HCT116 (cell line): ENCODE measurements around the gene ARF1. TPM values are rescaled to one million over a fixed set of nuclear protein-coding genes. Genes with fewer than 3 reads are reported as not detected.

ENCODE experiments used
- ATAC-seq: fragments of 200-7000 bp; cut with Tn5 transposase; 2 replicates; pipeline ENCODE4 v1.9.1; 2020; ENCODE audit warnings: mild to moderate bottlenecking, moderate library complexity
- BruUV-seq: library from RNA; stranded (reverse); fragments of 400-500 nt; replicated peaks from 2 replicates; lab custom pipeline; 2021; lab: Mats Ljungman, UMichigan
- CTCF ChIA-PET: fragments of 300-600 bp; sonication (Branson Sonifier 250); formaldehyde crosslinking; loops from one replicate; lab custom pipeline; 2021; ENCODE audit warnings: antibody characterized with exemption; lab: Charles Lee
- POLR2A ChIA-PET: fragments of 300-600, 350-600 bp; sonication (Branson Sonifier 250); formaldehyde crosslinking; loops from one replicate; lab custom pipeline; 2021; ENCODE audit warnings: antibody characterized with exemption; lab: Charles Lee
- RAD21 ChIA-PET, 2 experiments: fragments of 300-600 bp; sonication (Branson Sonifier 250); formaldehyde crosslinking; loops; one replicate each; lab custom pipeline; 2023; ENCODE audit warnings: low total read pairs in 2 of 2; ENCODE audit not compliant: uncharacterized antibody in 2 of 2, unreplicated experiment in 2 of 2, low non-redundant PET in 1 of 2; lab: Charles Lee
- DNase-seq: peaks from one replicate; pipeline ENCODE4 v3.0.0-alpha.2; 2010; ENCODE audit warnings: low read depth, low spot score
- H2AFZ ChIP-seq: fragments of 200-600 bp; shearing (Covaris generic), sonication (generic); 2 replicates; pipeline ENCODE4 v1.6.1; 2017; ENCODE audit warnings: low read depth, mixed run types, mixed read lengths, antibody characterized with exemption, low read length; ENCODE audit not compliant: poor library complexity, severe bottlenecking
- H3K27ac ChIP-seq: 2 replicates; pipeline ENCODE4 v1.5.1; 2012; ENCODE audit warnings: low read depth, low read length
- H3K27me3 ChIP-seq: fragments of 200-600 bp; sonication (generic); 2 replicates; pipeline ENCODE4 v1.6.1; 2016; ENCODE audit warnings: mixed run types, low read length, mixed read lengths; ENCODE audit not compliant: insufficient read depth
- H3K36me3 ChIP-seq, 2 experiments: fragments of 200-500 bp in 1 of 2; fragments of 200-600 bp in 1 of 2; sonication (Bioruptor generic) in 1 of 2; sonication (generic) in 1 of 2; 2 replicates each; pipeline versions ENCODE4 v1.5.1 to v1.6.1; 2014 to 2016; ENCODE audit warnings: low read length in 2 of 2, inconsistent platforms in 1 of 2, mixed read lengths in 1 of 2, mixed run types in 1 of 2; ENCODE audit not compliant: insufficient read depth in 2 of 2, control insufficient read depth in 1 of 2
- H3K4me1 ChIP-seq, 2 experiments: fragments of 200-600 bp in 1 of 2; sonication (generic) in 1 of 2; 2 replicates each; pipeline versions ENCODE4 v1.5.1 to v1.6.1; 2012 to 2017; ENCODE audit warnings: low read length in 2 of 2, inconsistent platforms in 1 of 2, mild to moderate bottlenecking in 1 of 2, mixed read lengths in 1 of 2, mixed run types in 1 of 2, moderate library complexity in 1 of 2; ENCODE audit not compliant: insufficient read depth in 2 of 2, control insufficient read depth in 1 of 2
- H3K4me2 ChIP-seq: fragments of 200-600 bp; sonication (generic); 2 replicates; pipeline ENCODE4 v1.6.1; 2017; ENCODE audit warnings: mixed run types, low read length, mixed read lengths
- H3K4me3 ChIP-seq, 2 experiments: fragments of 200-600 bp in 1 of 2; sonication (generic) in 1 of 2; replicated peaks in 1 of 2; 2 replicates each; pipeline ENCODE4 v1.5.1; 2011 to 2016; ENCODE audit warnings: low read length in 2 of 2, control low read depth in 1 of 2, low read depth in 1 of 2, mild to moderate bottlenecking in 1 of 2, mixed read lengths in 1 of 2, mixed run types in 1 of 2
- H3K79me2 ChIP-seq: fragments of 200-600 bp; sonication (generic); 2 replicates; pipeline ENCODE4 v1.6.1; 2017; ENCODE audit warnings: mild to moderate bottlenecking, mixed run types, low read length, moderate library complexity, mixed read lengths; ENCODE audit not compliant: insufficient read depth
- H3K9ac ChIP-seq: fragments of 200-600 bp; sonication (generic); 2 replicates; pipeline ENCODE4 v1.6.1; 2016; ENCODE audit warnings: low read length, mixed read lengths
- H3K9me2 ChIP-seq: fragments of 200-600 bp; sonication (generic), shearing (Covaris generic); 2 replicates; pipeline ENCODE4 v1.6.1; 2017; ENCODE audit warnings: mixed run types, mild to moderate bottlenecking, moderate library complexity; ENCODE audit not compliant: insufficient read depth
- H3K9me3 ChIP-seq, 2 experiments: fragments of 200-500 bp in 1 of 2; fragments of 200-600 bp in 1 of 2; sonication (Bioruptor generic) in 1 of 2; sonication (generic) in 1 of 2; 2 replicates each; pipeline ENCODE4 v1.6.1; 2014 to 2017; ENCODE audit warnings: low read length in 2 of 2, mixed read lengths in 2 of 2, inconsistent platforms in 1 of 2, low read depth in 1 of 2, mild to moderate bottlenecking in 1 of 2, mixed run types in 1 of 2, moderate library complexity in 1 of 2; ENCODE audit not compliant: control insufficient read depth in 1 of 2, insufficient read depth in 1 of 2
- H4K20me1 ChIP-seq: fragments of 200-600 bp; sonication (generic), shearing (Covaris generic); 2 replicates; pipeline ENCODE4 v1.6.1; 2017; ENCODE audit warnings: mixed run types, mild to moderate bottlenecking, moderate library complexity; ENCODE audit not compliant: insufficient read depth
- CEBPB ChIP-seq: IDR thresholded peaks from 2 replicates; pipeline ENCODE4 v1.6.1; 2012; ENCODE audit warnings: low read depth
- CTCF ChIP-seq, 3 experiments: fragments of 200-600 bp in 1 of 3; sonication (generic) in 1 of 3; IDR thresholded peaks in 2 of 3; conservative IDR thresholded peaks in 1 of 3; 2 replicates each; pipeline ENCODE4 v1.5.1; 2012 to 2017; ENCODE audit warnings: low read depth in 2 of 3, low read length in 2 of 3, antibody characterized with exemption in 1 of 3, borderline replicate concordance in 1 of 3, control low read depth in 1 of 3, mild to moderate bottlenecking in 1 of 3, mixed read lengths in 1 of 3, mixed run types in 1 of 3, moderate library complexity in 1 of 3; ENCODE audit not compliant: insufficient read depth in 1 of 3
- ELF1 ChIP-seq: IDR thresholded peaks from 2 replicates; pipeline ENCODE4 v1.6.1; 2012; ENCODE audit warnings: low read depth, borderline replicate concordance
- EZH2 ChIP-seq: fragments of 200-600 bp; sonication (generic); IDR thresholded peaks from 2 replicates; pipeline ENCODE4 v1.6.1; 2017; ENCODE audit warnings: antibody characterized with exemption, mixed run types
- EZH2phosphoT487 ChIP-seq: fragments of 200-600 bp; IDR thresholded peaks from 2 replicates; pipeline ENCODE4 v1.6.1; 2018; ENCODE audit warnings: antibody characterized with exemption, borderline replicate concordance
- MAX ChIP-seq: IDR thresholded peaks from 2 replicates; pipeline ENCODE4 v1.6.1; 2012
- POLR2AphosphoS5 ChIP-seq: IDR thresholded peaks from 2 replicates; pipeline ENCODE4 v1.6.1; 2011; ENCODE audit warnings: mild to moderate bottlenecking, low read depth, low read length, moderate library complexity
- RAD21 ChIP-seq: IDR thresholded peaks from 2 replicates; pipeline ENCODE4 v1.6.1; 2012; ENCODE audit warnings: low read depth, mild to moderate bottlenecking
- SIN3A ChIP-seq: IDR thresholded peaks from 2 replicates; pipeline ENCODE4 v1.6.1; 2012; ENCODE audit warnings: low read depth
- SP1 ChIP-seq: IDR thresholded peaks from 2 replicates; pipeline ENCODE4 v1.6.1; 2012; ENCODE audit warnings: low read depth
- SRF ChIP-seq: IDR thresholded peaks from 2 replicates; pipeline ENCODE4 v1.6.1; 2012; ENCODE audit warnings: low read depth
- YY1 ChIP-seq: IDR thresholded peaks from 2 replicates; pipeline ENCODE4 v1.6.1; 2011; ENCODE audit warnings: low read length, low read depth, moderate library complexity, mild to moderate bottlenecking; ENCODE audit not compliant: insufficient replicate concordance; ENCODE audit errors: extremely low read depth
- ZBTB33 ChIP-seq: IDR thresholded peaks from 2 replicates; pipeline ENCODE4 v1.6.1; 2011; ENCODE audit warnings: mild to moderate bottlenecking, low read length, moderate library complexity; ENCODE audit not compliant: insufficient replicate concordance; ENCODE audit errors: extremely low read depth
- ZNF274 ChIP-seq: fragments of 200-500 bp; sonication (Bioruptor generic); IDR thresholded peaks from 2 replicates; pipeline ENCODE4 v1.6.1; 2014; ENCODE audit warnings: mild to moderate bottlenecking, low read depth, low read length, inconsistent platforms
- intact Hi-C: fragments of 100-400 bp; cut with micrococcal nuclease; formaldehyde crosslinking; loops from 2 replicates; pipeline ENCODE4 v1.10.0; 2022
- total RNA-seq: library from RNA; stranded (reverse); gene quantifications from one replicate; pipeline ENCODE4 v1.2.1, GENCODE V29; 2021; ENCODE audit not compliant: unreplicated experiment

ARF1 gene
- total RNA-seq, 1 experiment from 2014 or later, result 394 TPM

GRCh38 chr1:228081144-228081543 is 1.4 kb upstream of the ARF1 start:
- H3K4me1 ChIP-seq, result peaks cover 8 to 34% of the 10 kb centered on the region in 2 experiments; a peak in 3 of 4 replicates
- H3K79me2 ChIP-seq, result peaks cover 68% of the 10 kb centered on the region
- TF ChIP-seq CTCF (IDR thresholded peaks at IDR 0.05 in 2 of 3, conservative IDR thresholded peaks at IDR 0.05 in 1 of 3; ENCODE audit: borderline replicate concordance in 1 of 3, insufficient read depth in 1 of 3, low read depth in 2 of 3, low read length in 2 of 3), result no peak
- TF ChIP-seq SP1, result no peak
- TF ChIP-seq SIN3A, result no peak
- no peak for TF ChIP-seq MAX
- no peak for TF ChIP-seq EZH2
- TF ChIP-seq RAD21, result no peak
- TF ChIP-seq YY1, result no peak
- no peak for TF ChIP-seq ZBTB33
- no peak for TF ChIP-seq POLR2AphosphoS5
- no peak for TF ChIP-seq ZNF274
- TF ChIP-seq SRF, result no peak
- no peak for TF ChIP-seq CEBPB
- TF ChIP-seq EZH2phosphoT487, result no peak
- no peak for TF ChIP-seq ELF1
- H3K4me2 ChIP-seq, result peak overlapping the region; percentile 96
- H3K36me3 ChIP-seq, result peaks cover 0 to 15% of the 10 kb centered on the region in 2 experiments; a peak in 1 of 4 replicates
- RAD21 ChIA-PET, result interaction anchor here in 1 of 2 experiments (2.1 kb wide), 1 partner anchor 81 kb away, joined by 4 read pairs; no protein-coding TSS in a partner anchor
- H4K20me1 ChIP-seq, result peaks cover 17% of the 10 kb centered on the region
- CTCF ChIA-PET, result interaction anchor here (1.3 kb wide), 1 partner anchor 10 kb away, joined by 3 read pairs; no protein-coding TSS in a partner anchor
- H3K9ac ChIP-seq, result peak overlapping the region; percentile 100
- ATAC-seq (no peak), DNase-seq (no peak)
- intact Hi-C loops, result no loop called here
- peak overlapping the region; percentile 94 to 99 for H3K4me3 ChIP-seq
- H3K27me3 ChIP-seq, result no peaks in the 10 kb centered on the region
- no TSS peak for BruUV-seq
- H3K27ac ChIP-seq, result peak overlapping the region; percentile 92
- POLR2A ChIA-PET, result interaction anchor here (1.1 kb wide), 1 partner anchor 82 kb away, joined by 3 read pairs; no protein-coding TSS in a partner anchor
- H3K9me3 ChIP-seq, result no peaks in the 10 kb centered on the region
- H2AFZ ChIP-seq, result no peak overlapping the region
- no peaks in the 10 kb centered on the region for H3K9me2 ChIP-seq
